ENCODE data around the gene FAM151B.
"Not testable (repeated sequence)": the region's sequence is repeated elsewhere in the genome, so short reads cannot be mapped to it uniquely, and the experiment has no call there.

The FAM151B gene

GRCh38 chr5:80504833-80505232 is 16.9 kb downstream of the FAM151B start:
- DNase-seq, result no peak

GRCh38 chr5:80507663-80508062 is 19.8 kb downstream of the FAM151B start:
- no peak for DNase-seq

- DNase-seq, result no peak
Observed at GRCh38 chr5:80508844-80509243, 20.9 kb downstream of the FAM151B start.

- DNase-seq, result no peak
Observed at GRCh38 chr5:80509362-80509761, 21.5 kb downstream of the FAM151B start.

GRCh38 chr5:80516826-80517225 is 28.9 kb downstream of the FAM151B start:
- DNase-seq, result no peak

- DNase-seq, result no peak
Observed at GRCh38 chr5:80540691-80541090, 52.8 kb downstream of the FAM151B start.

- no peak for DNase-seq
Observed at GRCh38 chr5:80541392-80541791, 53.5 kb downstream of the FAM151B start.

- no peak for DNase-seq
Observed at GRCh38 chr5:80554646-80555045, 66.7 kb downstream of the FAM151B start.

GRCh38 chr5:80555099-80555498 is 67.2 kb downstream of the FAM151B start:
- DNase-seq, result no peak

- no peak for DNase-seq
Observed at GRCh38 chr5:80559244-80559643, 71.3 kb downstream of the FAM151B start.

- DNase-seq, result no peak
Observed at GRCh38 chr5:80565330-80565729, 77.4 kb downstream of the FAM151B start.

- no peak for DNase-seq
Observed at GRCh38 chr5:80566711-80567259, 78.9 kb downstream of the FAM151B start.

- no peak for DNase-seq
Observed at GRCh38 chr5:80568251-80568650, 80.4 kb downstream of the FAM151B start.

- DNase-seq, result no peak
Observed at GRCh38 chr5:80569086-80569960, 81.4 kb downstream of the FAM151B start.

- no peak for DNase-seq
Observed at GRCh38 chr5:80569961-80570786, 82.3 kb downstream of the FAM151B start, which contains the start of gene ANKRD34B. Gene ANKRD34B, minus strand, starts transcription at chr5:80570280. Its CDS starts 10,261 bp downstream, at chr5:80560019.

- DNase-seq, result no peak
Observed at GRCh38 chr5:80573062-80573461, 85.2 kb downstream of the FAM151B start.

GRCh38 chr5:80576383-80576782 is 88.5 kb downstream of the FAM151B start:
- DNase-seq, result no peak

- no peak for DNase-seq
Observed at GRCh38 chr5:80577707-80578106, 89.8 kb downstream of the FAM151B start.

GRCh38 chr5:80579050-80579449 is 91.2 kb downstream of the FAM151B start:
- DNase-seq, result no peak

- DNase-seq, result not testable (repeated sequence)
Observed at GRCh38 chr5:80580291-80580690, 92.4 kb downstream of the FAM151B start.

GRCh38 chr5:80584770-80585169 is 96.9 kb downstream of the FAM151B start:
- DNase-seq, result no peak

GRCh38 chr5:80588858-80589540 is 101.1 kb downstream of the FAM151B start:
- no peak for DNase-seq

GRCh38 chr5:80590766-80591165 is 102.9 kb downstream of the FAM151B start:
- DNase-seq, result no peak

All from cortex of kidney (tissue), 1 donor.